Stomach (tissue), 19 donors: ENCODE results near the gene HOXC11. TPM values are rescaled to one million over a fixed set of nuclear protein-coding genes. Genes with fewer than 3 reads are reported as not detected.

ENCODE experiments used
- DNase-seq, 2 donors: peaks; one replicate each; pipeline versions ENCODE4 v3.0.0 to v3.0.0-alpha.2; 2013 to 2019
- H3K27ac ChIP-seq, 5 donors: fragments of 200-600 bp in 4 of 5; sonication (generic) in 4 of 5; one replicate each; pipeline ENCODE4 v1.5.1; 2013 to 2019; ENCODE audit warnings: mild to moderate bottlenecking in 1 of 5, moderate library complexity in 1 of 5
- H3K27me3 ChIP-seq, 3 donors: fragments of 200-600 bp; sonication (generic); one replicate each; pipeline ENCODE4 v1.5.1; 2017 to 2019; ENCODE audit warnings: mixed run types in 1 of 3
- H3K36me3 ChIP-seq, 4 donors: fragments of 200-600 bp; sonication (generic); 1 replicate in 3 of 4; 2 replicates in 1 of 4; pipeline ENCODE4 v1.5.1; 2016 to 2019
- H3K4me1 ChIP-seq, 4 donors: fragments of 200-600 bp; sonication (generic); one replicate each; pipeline ENCODE4 v1.5.1; 2016 to 2019
- H3K4me3 ChIP-seq, 4 donors: fragments of 200-600 bp; sonication (generic) in 3 of 4; one replicate each; pipeline ENCODE4 v1.5.1; 2016 to 2019; ENCODE audit warnings: mild to moderate bottlenecking in 1 of 4
- H3K9me3 ChIP-seq, 4 donors: fragments of 200-600 bp; sonication (generic); one replicate each; pipeline ENCODE4 v1.5.1; 2016 to 2019
- CTCF ChIP-seq, 7 experiments: fragments of 450-650 bp in 4 of 7; fragments of 200-600 bp in 3 of 7; sonication (generic) in 3 of 7; IDR thresholded peaks; one replicate each; pipeline ENCODE4 v1.5.1; 2016 to 2019; ENCODE audit warnings: antibody characterized with exemption in 7 of 7, control low read depth in 2 of 7, mild to moderate bottlenecking in 1 of 7
- EP300 ChIP-seq: sonication (generic); formaldehyde crosslinking; IDR thresholded peaks from one replicate; pipeline ENCODE4 v1.6.1; 2017; ENCODE audit warnings: antibody characterized with exemption
- POLR2A ChIP-seq, 4 donors: fragments of 450-650 bp; IDR thresholded peaks; one replicate each; pipeline ENCODE4 v1.6.1; 2016; ENCODE audit warnings: antibody characterized with exemption in 4 of 4, control low read depth in 2 of 4, mild to moderate bottlenecking in 1 of 4, moderate library complexity in 1 of 4
- POLR2AphosphoS5 ChIP-seq, 3 donors: sonication (generic); formaldehyde crosslinking; IDR thresholded peaks; one replicate each; pipeline ENCODE4 v1.6.1; 2016; ENCODE audit warnings: antibody characterized with exemption in 3 of 3
- WGBS, 5 donors: extraction: QIAGEN DNeasy Blood & Tissue Kit in 3 of 5; methylation state at CpG; one replicate each; pipeline versions ENCODE4 v1.1.5 to v1.1.7; 2013 to 2018; 5-methylcytosine and 5-hydroxymethylcytosine counted together
- intact Hi-C: fragments of 100-400 bp; cut with DNase I; formaldehyde crosslinking; loops from one replicate; pipeline ENCODE4 v1.15.1; 2023; ENCODE audit warnings: low total_unique reads
- long read RNA-seq, 10 donors: transcript quantifications; one replicate each; lab custom pipeline, GENCODE V29; 2026
- polyA plus RNA-seq, 3 donors: library from polyadenylated mRNA; stranded (reverse); fragments of 200-250 nt; gene quantifications; one replicate each; pipeline ENCODE4 v1.2.3, GENCODE V29; 2013
- total RNA-seq, 5 donors: library from RNA; depleted of rRNA; stranded (reverse); fragments of >200 nt; gene quantifications; one replicate each; pipeline versions ENCODE4 v1.1.0 to v1.2.3, GENCODE V29; 2014 to 2016
- donor health status: healthy with polysubstance abuse.
- donor health status: Bipolar disorder and iron deficiency.
- donor health status: healthy.

HOXC11 gene
- total RNA-seq (not detected), polyA plus RNA-seq (not detected)
- long read RNA-seq, donor 1: 0 reads
- long read RNA-seq, donor 2: 0 reads
- long read RNA-seq, donor 3: 0 reads
- long read RNA-seq, donor 4: 0 reads
- long read RNA-seq, donor 5: 0 reads
- long read RNA-seq, donor 6: 0 reads
- long read RNA-seq, donor 7: 0 reads
- long read RNA-seq, donor 8: 0 reads
- long read RNA-seq, donor 9: 0 reads
- long read RNA-seq, donor 10: 0 reads

GRCh38 chr12:53972722-53973235 is at the start of gene HOXC11:
Gene HOXC11, plus strand, starts transcription at chr12:53973126. Its CDS starts 116 bp downstream, at chr12:53973242.
- 7 to 21% (median 8%) methylated on average over 21 of the region's 21 CpGs for WGBS, 5 donors
- Histone ChIP-seq H3K27ac (no peak within 1 kb of the TSS), H3K4me1 (peaks cover 23 to 30% (median 28%) of the 10 kb centered on the region in 4 donors), H3K9me3 (peaks cover 0 to 15% (median 0%) of the 10 kb centered on the region in 4 donors), H3K36me3 (no peaks in the 10 kb centered on the region), H3K4me3 (peak within 1 kb of the TSS in 3 of 4 donors; percentile 18 to 43 (median 35)), H3K27me3 (peaks cover 52 to 100% (median 100%) of the 10 kb centered on the region in 3 donors)
- TF ChIP-seq POLR2AphosphoS5 (IDR thresholded peaks at IDR 0.05): no peak
- intact Hi-C loops: no loop called here
- no peak for DNase-seq

- DNase-seq: no peak
- intact Hi-C loops: no loop called here
- Histone ChIP-seq H3K36me3 (no peaks in the 10 kb centered on the region), H3K27me3 (peaks cover 18 to 99% (median 79%) of the 10 kb centered on the region in 3 donors), H3K27ac (no peak overlapping the region), H3K4me3 (no peak overlapping the region), H3K4me1 (peaks cover 0 to 11% (median 0%) of the 10 kb centered on the region in 4 donors), H3K9me3 (peaks cover 0 to 7% (median 3%) of the 10 kb centered on the region in 4 donors)
- WGBS, 5 donors: 5 to 29% (median 24%) methylated on average over 2 of the region's 2 CpGs
- TF ChIP-seq POLR2A (IDR thresholded peaks at IDR 0.05) (no peak), CTCF (IDR thresholded peaks at IDR 0.05) (no peak), POLR2AphosphoS5 (IDR thresholded peaks at IDR 0.05) (no peak), EP300 (no peak)
Observed at GRCh38 chr12:53924521-53925405, 48.2 kb upstream of the HOXC11 start.

- TF ChIP-seq CTCF (IDR thresholded peaks at IDR 0.05) (no peak), EP300 (no peak), POLR2A (IDR thresholded peaks at IDR 0.05) (no peak), POLR2AphosphoS5 (IDR thresholded peaks at IDR 0.05) (no peak)
- H3K9me3 ChIP-seq: peaks cover 0 to 17% (median 6%) of the 10 kb centered on the region in 4 donors
- intact Hi-C loops: no loop called here
- no peak for DNase-seq
- no peak overlapping the region for H3K27ac ChIP-seq
- WGBS, 5 donors: 6 to 10% (median 9%) methylated on average over 31 to 45 of the region's 45 CpGs
- no peaks in the 10 kb centered on the region for H3K36me3 ChIP-seq
- peaks cover 29 to 100% (median 90%) of the 10 kb centered on the region in 3 donors for H3K27me3 ChIP-seq
- H3K4me3 ChIP-seq: no peak overlapping the region
- H3K4me1 ChIP-seq: peaks cover 0 to 11% (median 0%) of the 10 kb centered on the region in 4 donors
Observed at GRCh38 chr12:53927220-53928029, 45.5 kb upstream of the HOXC11 start.

- intact Hi-C loops: no loop called here
- WGBS, 5 donors: 7 to 9% (median 8%) methylated on average over 23 to 31 of the region's 31 CpGs
- H3K36me3 ChIP-seq: no peaks in the 10 kb centered on the region
- peaks cover 28 to 100% (median 93%) of the 10 kb centered on the region in 3 donors for H3K27me3 ChIP-seq
- H3K4me1 ChIP-seq: peaks cover 0 to 11% (median 0%) of the 10 kb centered on the region in 4 donors
- H3K4me3 ChIP-seq: no peak overlapping the region
- TF ChIP-seq POLR2A (IDR thresholded peaks at IDR 0.05) (no peak), POLR2AphosphoS5 (IDR thresholded peaks at IDR 0.05) (no peak), CTCF (IDR thresholded peaks at IDR 0.05) (no peak), EP300 (no peak)
- H3K27ac ChIP-seq: no peak overlapping the region
- peaks cover 0 to 17% (median 6%) of the 10 kb centered on the region in 4 donors for H3K9me3 ChIP-seq
- DNase-seq: no peak
Observed at GRCh38 chr12:53928054-53928835, 44.7 kb upstream of the HOXC11 start.
